Measurements from ENCODE around the gene TRERF1.
"Not testable (repeated sequence)": the region's sequence is repeated elsewhere in the genome, so short reads cannot be mapped to it uniquely, and the experiment has no call there.

Gene TRERF1

DNA sequence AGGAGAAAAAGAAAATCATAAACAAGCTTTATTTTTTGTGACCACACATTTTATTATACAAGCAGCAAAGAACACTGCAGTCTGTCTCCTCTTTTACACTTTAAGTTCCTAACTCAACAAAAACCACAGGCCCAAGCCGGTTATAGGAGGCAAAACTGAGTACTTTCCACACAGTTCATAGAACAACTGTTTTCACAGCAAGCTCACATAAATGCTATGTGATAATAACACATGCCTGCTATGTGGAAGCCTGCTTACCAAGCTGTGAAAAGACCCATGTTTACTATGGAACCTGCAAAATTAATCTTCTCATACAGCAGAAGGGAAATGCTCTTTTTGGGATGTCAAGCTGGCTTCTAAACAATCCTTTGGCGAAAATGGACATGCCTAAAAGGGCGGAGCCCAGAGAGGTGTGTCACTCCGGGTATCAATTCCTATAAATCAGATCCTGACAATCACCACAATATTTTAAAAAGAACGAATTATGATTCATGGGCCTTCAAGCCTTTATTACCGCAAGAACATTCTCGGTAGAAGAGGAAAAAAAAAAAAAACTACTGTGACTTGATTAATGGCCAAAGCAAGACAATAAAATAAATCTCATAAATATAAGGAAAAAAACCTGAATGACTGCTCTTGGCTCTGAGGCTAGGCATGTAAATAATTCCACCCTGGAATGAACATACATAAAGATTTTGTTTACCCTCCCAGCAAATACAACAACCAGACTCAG, 2.6 kb downstream of the TRERF1 start:
- no peak for DNase-seq

GRCh38 chr6:42448391-42448790, 3.3 kb downstream of the TRERF1 start:
- no peak for DNase-seq

DNA sequence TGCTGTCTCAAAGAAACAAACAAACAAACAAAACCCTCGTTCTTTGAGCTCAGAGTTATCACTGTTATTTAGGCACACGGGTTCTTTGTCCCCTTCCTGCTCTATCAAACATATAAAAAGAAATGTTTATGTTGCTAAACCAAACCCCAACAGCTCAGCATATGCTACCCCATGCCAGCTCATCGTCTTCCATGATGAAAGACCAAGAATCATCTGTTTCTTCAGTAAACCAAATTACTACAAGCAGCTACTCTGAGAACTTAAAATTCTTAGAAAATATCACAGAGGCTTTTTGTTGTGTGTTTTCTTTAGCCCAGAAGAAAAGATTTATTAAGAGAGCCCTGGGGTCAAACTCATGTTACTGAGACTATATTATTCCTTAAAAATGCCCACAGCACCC, 4.7 kb downstream of the TRERF1 start:
- DNase-seq: no peak

DNA sequence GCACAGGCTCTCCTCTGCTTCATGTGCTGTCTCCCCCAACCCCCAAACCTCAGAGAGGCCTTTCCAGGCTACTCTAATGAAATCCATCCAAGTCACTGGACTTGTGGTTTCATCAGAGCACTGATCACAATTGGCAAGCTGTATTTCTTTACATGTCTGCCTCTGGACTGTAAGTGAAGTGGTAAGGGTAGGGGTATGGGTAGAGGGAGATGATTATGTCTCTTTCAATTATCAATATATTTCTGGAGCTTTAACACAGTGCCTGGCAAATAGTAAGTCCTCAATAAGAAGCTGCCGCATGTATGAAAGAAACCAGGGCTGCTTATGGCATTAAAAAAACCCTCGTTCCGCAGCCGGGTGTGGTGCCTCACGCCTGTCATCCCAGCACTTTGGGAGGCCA, 5.4 kb downstream of the TRERF1 start:
- no peak for DNase-seq

- DNase-seq: not testable (repeated sequence)
Measured at GRCh38 chr6:42445955-42446354, 5.8 kb downstream of the TRERF1 start.

- no peak for DNase-seq
Measured at GRCh38 chr6:42443312-42444060, 8.2 kb downstream of the TRERF1 start.

DNA sequence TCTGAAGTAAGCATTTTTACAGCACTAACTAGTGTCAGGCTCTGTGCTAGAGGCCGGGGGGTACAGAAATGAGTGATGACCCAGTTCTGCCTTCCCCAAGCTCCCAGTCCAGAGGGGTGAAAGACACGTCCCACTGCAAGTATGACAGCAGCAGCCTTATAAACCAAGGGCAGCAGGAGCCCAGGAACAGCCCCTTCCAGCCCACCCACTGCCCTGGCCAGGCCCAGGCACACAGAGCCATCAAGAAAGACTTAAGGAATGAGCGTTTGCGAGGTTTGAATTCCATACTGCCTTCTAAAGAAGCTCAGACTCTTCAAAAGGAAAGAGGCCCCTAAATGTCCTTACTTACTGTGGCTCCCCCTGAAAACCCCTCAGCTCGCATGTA, 10.0 kb downstream of the TRERF1 start:
- no peak for DNase-seq

DNA sequence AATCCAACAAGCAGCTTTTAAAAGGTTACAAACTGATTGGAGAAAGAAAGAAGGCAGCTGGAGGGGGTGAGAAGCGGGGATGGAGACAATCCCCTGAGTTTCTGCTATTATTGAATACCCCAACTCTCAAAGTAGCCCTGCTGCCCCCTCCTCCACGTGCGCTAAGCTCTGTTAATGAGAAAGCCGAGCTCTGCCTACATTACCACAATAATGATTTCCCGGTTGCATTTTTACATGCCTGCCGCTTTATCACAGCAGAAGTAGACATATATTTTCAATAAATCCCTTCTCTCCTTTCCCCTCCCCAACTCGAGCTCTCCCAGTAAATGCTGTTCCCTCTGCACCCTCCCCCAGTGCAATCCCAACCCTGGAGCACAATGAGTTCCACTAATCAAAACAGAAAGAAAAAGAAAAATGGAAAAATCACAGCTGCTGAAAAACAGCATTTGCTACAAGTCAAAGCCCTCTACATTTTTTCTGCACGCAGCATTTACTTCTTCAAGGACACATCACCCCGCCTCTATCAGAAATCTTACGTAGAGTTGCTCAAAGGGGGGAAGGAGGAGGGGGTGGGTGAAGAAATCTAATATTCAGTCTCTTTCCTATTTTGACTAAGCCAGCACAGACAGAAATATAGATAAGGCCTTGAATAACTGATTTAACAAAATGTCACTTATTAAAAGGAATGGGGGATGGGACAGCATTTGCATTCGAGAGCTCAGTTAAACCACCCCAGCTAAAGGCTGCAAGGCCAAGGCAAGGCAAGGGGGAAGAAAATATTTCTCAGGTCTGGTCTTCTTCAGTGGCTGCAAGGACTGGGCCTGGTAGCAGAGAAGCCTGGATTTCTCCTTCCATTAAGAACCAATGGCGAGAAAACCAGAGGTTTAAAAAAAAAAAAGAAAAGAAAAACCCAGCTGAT, 10.7 kb downstream of the TRERF1 start:
- DNase-seq: no peak

GRCh38 chr6:42440027-42440426, 11.7 kb downstream of the TRERF1 start:
- no peak for DNase-seq

DNA sequence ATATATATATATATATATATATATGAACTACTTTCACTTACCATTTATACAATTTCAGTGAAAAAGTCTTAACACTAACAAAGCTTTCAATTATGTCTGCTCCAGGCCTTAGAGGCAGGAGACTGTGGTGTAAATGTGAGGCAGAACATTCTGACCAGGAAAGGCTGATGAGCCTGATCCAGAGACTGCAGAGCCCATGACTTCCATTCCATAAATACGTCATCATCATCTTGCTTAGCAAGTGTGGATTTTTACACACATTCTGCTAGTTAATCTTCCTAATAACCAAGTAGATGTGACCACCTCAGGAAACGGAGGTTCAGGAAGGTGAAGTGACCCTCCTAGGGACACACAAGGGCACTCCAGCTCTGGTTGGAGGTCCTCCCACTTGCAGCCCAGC, 14.9 kb downstream of the TRERF1 start:
- DNase-seq: no peak

- DNase-seq: no peak
Measured at GRCh38 chr6:42434237-42434636, 17.5 kb downstream of the TRERF1 start.

DNA sequence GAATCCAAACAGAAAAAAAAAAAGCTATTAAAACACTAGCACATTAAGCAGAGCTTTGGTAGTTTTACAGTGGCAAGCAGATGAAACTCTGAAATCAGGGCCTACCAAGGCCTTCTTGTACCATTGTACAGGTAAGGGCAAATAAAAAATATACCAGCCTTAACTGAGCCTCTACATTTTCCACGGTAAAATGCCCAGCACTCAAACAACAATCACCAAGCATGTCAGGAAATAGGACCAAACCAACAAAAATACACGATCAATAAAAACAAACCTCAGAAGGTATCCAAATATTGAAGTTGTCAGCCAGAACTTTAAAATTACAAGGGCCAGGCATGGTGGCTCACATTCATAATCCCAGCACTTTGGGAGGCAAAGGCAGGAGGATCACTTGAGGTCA, 18.3 kb downstream of the TRERF1 start:
- no peak for DNase-seq

GRCh38 chr6:42431877-42432276, 19.8 kb downstream of the TRERF1 start:
- DNase-seq: no peak

- no peak for DNase-seq
Measured at GRCh38 chr6:42431356-42431755, 20.4 kb downstream of the TRERF1 start.

GRCh38 chr6:42429836-42430235, 21.9 kb downstream of the TRERF1 start:
- DNase-seq: no peak

DNA sequence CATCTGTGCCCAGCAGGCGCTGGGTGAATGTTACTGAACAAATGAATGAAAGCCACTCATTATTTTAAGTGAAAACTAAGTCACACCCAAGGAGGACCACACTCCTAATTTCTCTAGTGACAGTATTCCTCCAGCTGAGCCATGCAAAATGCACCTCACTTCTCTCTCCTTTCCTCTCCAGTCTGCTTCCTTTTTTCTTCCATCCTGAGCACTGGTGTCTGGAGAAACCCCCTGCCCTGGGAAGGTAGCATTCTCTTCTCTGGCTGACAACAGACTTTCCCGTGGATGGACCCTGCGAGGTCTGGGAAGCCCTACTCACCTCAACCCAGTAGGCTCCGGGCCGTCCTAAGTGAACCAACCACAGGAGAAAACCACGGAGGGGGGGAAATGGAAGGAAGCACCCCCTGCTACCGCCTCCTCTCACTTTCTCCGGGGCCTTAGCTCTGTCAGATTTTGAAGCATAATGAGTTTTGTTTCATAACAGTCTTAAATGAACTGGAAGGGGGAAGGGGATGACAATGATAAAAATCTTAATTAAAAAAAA, 22.6 kb downstream of the TRERF1 start:
- DNase-seq: no peak

DNA sequence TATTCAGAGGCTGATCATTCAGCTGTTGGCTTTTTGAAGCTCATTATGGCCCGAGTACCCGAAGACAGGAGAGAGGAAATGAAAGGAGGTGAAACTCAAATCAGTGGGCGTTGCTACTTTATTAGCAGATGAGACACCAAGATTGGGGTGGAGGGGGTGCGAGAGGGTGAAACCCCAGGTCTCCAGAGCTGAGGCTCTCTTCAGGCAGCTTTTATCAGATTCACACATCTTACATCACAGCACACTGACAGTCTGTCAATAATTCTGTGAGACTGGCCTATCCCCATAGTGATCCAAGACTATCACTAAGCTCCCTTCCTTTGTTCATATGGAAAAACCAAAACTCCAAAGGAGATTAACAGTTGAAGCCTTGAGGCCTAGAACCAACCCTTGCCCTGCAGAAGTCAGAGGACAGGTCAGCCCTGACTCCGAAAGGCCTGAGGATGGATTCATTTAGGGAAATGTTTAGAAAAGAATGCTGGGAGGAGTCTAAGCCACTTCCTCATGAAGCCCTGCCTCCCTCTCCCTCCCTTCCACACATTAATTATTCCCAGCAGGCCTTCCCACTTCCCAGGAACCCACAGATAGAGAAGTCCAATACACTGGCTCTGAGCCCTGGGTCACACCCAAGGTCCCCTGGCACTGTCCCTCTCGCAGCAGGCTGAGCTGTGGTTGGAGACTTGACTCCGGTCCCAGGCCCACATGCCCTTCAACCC, 23.2 kb downstream of the TRERF1 start:
- DNase-seq: peak; percentile 57 to 58

DNA sequence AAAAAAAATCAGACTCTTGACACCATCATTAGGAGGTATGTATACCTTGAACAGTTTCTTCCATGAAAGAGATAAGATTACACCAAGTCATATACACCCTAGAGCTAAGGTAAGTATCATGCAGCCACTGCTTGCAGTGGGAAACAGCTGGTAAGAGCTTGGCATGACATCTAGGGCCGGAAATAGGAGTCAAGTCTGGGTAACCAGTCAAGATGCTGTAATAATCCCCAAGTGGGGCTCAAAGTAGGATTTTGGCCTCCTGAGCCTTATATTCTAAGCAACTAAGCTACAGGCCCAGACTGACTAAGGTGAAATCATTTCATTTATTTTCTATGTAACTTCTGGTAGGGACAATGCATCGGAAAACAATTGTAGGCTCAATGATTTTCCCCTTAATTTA, 23.9 kb downstream of the TRERF1 start:
- DNase-seq: no peak

GRCh38 chr6:42426191-42426590, 25.5 kb downstream of the TRERF1 start:
- no peak for DNase-seq

DNA sequence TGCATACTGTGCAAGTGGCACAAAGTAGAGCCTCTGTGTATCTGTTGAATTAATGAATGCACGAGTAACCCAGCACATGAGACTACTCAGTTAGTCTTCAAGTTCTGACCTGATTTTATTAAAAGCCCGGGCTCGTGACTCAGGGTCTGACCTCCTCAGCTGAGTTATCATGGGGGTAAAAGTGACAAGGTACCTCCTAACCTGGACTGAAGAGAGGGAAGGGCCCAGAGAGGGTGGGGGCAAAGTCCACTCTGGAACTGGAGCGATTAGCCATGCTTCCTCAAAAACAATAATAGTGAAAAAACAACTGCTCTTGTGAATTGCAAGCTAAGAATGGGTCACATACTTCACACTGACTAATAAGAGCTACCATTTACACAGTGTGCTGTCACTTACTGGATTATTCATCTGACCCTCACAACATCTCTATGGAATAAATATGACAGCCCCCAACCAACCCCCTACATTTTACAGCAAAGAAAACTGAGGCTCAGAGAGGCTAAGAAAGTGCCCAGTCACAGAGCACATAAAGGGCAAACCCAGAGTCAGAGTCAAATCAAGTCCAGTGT, 26.7 kb downstream of the TRERF1 start:
- no peak for DNase-seq

DNA sequence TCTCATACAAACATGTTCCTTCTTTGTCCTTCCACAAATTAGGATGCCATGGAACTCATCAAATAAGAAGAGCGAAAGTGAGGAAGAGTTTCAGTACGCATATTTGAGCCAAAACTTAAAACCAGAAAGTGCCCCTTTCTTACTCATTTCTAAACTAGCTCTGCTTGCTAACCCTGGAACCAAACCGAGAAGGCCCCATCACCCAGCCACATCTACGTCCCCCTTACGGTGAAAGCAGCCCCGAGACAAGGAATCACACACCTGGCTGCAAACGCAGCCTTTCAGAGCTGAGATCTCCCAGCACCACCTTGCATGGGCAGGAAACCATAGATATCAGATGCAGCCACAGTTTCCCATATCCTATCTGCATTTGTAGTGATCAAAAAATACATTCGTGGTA, 28.5 kb downstream of the TRERF1 start:
- DNase-seq: no peak

GRCh38 chr6:42420741-42421140, 31.0 kb downstream of the TRERF1 start:
- DNase-seq: no peak
